OCI-LY7 (cell line): ENCODE measurements around the gene POLQ. TPM values are rescaled to one million over a fixed set of nuclear protein-coding genes. Genes with fewer than 3 reads are reported as not detected.

Source experiments
- BruUV-seq: library from RNA; stranded (reverse); fragments of 400-500 nt; replicated peaks from 2 replicates; lab custom pipeline; 2021; lab: Mats Ljungman, UMichigan
- CTCF ChIA-PET: fragments of 300-600 bp; sonication (Branson Sonifier 250); formaldehyde crosslinking; loops from one replicate; lab custom pipeline; 2022; ENCODE audit warnings: antibody characterized with exemption; ENCODE audit not compliant: unreplicated experiment; lab: Charles Lee
- POLR2A ChIA-PET: fragments of 300-600 bp; sonication (Branson Sonifier 250); formaldehyde crosslinking; loops from one replicate; lab custom pipeline; 2022; ENCODE audit warnings: antibody characterized with exemption; lab: Charles Lee
- DNase-seq: peaks from one replicate; pipeline ENCODE4 v3.0.0-alpha.2; 2015; ENCODE audit warnings: low spot score
- H2AFZ ChIP-seq: fragments of 200-600 bp; sonication (generic), shearing (Covaris generic); 2 replicates; pipeline ENCODE4 v1.6.1; 2014; ENCODE audit warnings: mild to moderate bottlenecking, antibody characterized with exemption, low read length, moderate library complexity
- H3K27ac ChIP-seq: fragments of 200-600 bp; sonication (generic); 2 replicates; pipeline ENCODE4 v1.5.1; 2014; ENCODE audit warnings: mixed run types, low read depth, mild to moderate bottlenecking, moderate library complexity, low read length, inconsistent platforms; ENCODE audit not compliant: poor library complexity, severe bottlenecking
- H3K36me3 ChIP-seq: fragments of 200-600 bp; sonication (generic); 2 replicates; pipeline ENCODE4 v1.6.1; 2014; ENCODE audit warnings: mild to moderate bottlenecking, antibody characterized with exemption, low read length, moderate library complexity, mixed read lengths; ENCODE audit not compliant: insufficient read depth
- H3K4me1 ChIP-seq: fragments of 200-600 bp; sonication (generic); 2 replicates; pipeline ENCODE4 v1.5.1; 2014; ENCODE audit warnings: mild to moderate bottlenecking, low read length; ENCODE audit not compliant: insufficient read depth, poor library complexity, severe bottlenecking
- H3K4me2 ChIP-seq: fragments of 200-600 bp; sonication (generic); 2 replicates; pipeline ENCODE4 v1.6.1; 2014; ENCODE audit warnings: mild to moderate bottlenecking, low read length
- H3K4me3 ChIP-seq: fragments of 200-600 bp; sonication (generic); 2 replicates; pipeline ENCODE4 v1.5.1; 2014; ENCODE audit warnings: mild to moderate bottlenecking, low read depth, low read length; ENCODE audit not compliant: poor library complexity, severe bottlenecking
- H3K79me2 ChIP-seq: fragments of 200-600 bp; sonication (generic); 2 replicates; pipeline ENCODE4 v1.6.1; 2016; ENCODE audit warnings: low read depth, mild to moderate bottlenecking, low read length, moderate library complexity, mixed read lengths; ENCODE audit not compliant: insufficient read depth
- H3K9me2 ChIP-seq: fragments of 200-600 bp; sonication (generic); 2 replicates; pipeline ENCODE4 v1.6.1; 2016; ENCODE audit warnings: mild to moderate bottlenecking, low read length, mixed read lengths; ENCODE audit not compliant: insufficient read depth
- H3K9me3 ChIP-seq: fragments of 200-600 bp; sonication (generic); 2 replicates; pipeline ENCODE4 v1.6.1; 2014; ENCODE audit warnings: mild to moderate bottlenecking, mixed run types, low read length, mixed read lengths
- H4K20me1 ChIP-seq: fragments of 200-600 bp; sonication (generic); 2 replicates; pipeline ENCODE4 v1.6.1; 2014; ENCODE audit warnings: mild to moderate bottlenecking, antibody characterized with exemption, low read length, moderate library complexity, mixed read lengths; ENCODE audit not compliant: insufficient read depth
- EZH2phosphoT487 ChIP-seq: fragments of 200-600 bp; sonication (generic); IDR thresholded peaks from 2 replicates; pipeline ENCODE4 v1.6.1; 2018; ENCODE audit warnings: low read depth, borderline replicate concordance, mild to moderate bottlenecking, mixed run types, antibody characterized with exemption, low read length, moderate library complexity, mixed read lengths
- intact Hi-C: fragments of 100-400 bp; cut with micrococcal nuclease; formaldehyde crosslinking; loops from one replicate; pipeline ENCODE4 v1.10.0; 2022; ENCODE audit not compliant: unreplicated experiment
- total RNA-seq, 2 experiments: library from RNA; depleted of rRNA in 1 of 2; stranded (reverse); fragments of >200 nt in 1 of 2; shearing (Covaris generic) in 1 of 2; gene quantifications; 2 replicates each; pipeline ENCODE4 v1.2.3, GENCODE V29; 2014 to 2022
- TF ChIP-seq, protein P1 (sequence below): fragments of 200-600 bp; sonication (generic); conservative IDR thresholded peaks from 2 replicates; pipeline ENCODE4 v1.5.1; 2014; ENCODE audit warnings: mild to moderate bottlenecking, antibody characterized with exemption, low read length, moderate library complexity, mixed read lengths

POLQ gene
- total RNA-seq, 2 experiments from 2014 or later = 50.9 to 61.1 TPM

DNA sequence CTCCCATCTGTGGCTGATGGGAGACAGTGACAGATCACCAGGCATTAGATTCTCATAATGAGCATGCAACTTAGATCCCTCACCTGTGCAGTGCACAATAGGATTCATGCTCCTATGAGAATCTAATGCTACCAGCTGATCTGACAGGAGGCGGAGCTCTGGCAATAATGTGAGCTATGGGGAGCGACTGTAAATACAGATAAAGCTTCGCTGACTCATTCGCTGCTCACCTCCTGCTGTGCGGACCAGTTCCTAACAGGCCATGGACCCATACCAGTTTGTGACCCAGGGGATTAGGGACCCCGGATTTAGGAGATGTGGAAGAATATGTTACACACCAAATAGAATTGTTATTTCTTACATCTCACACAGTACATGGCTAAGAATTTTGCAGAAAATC lies 28.7 kb upstream of the POLQ start:
- ChIA-PET CTCF (no interaction called here), POLR2A (no interaction called here)
- TF ChIP-seq, protein P1, sequence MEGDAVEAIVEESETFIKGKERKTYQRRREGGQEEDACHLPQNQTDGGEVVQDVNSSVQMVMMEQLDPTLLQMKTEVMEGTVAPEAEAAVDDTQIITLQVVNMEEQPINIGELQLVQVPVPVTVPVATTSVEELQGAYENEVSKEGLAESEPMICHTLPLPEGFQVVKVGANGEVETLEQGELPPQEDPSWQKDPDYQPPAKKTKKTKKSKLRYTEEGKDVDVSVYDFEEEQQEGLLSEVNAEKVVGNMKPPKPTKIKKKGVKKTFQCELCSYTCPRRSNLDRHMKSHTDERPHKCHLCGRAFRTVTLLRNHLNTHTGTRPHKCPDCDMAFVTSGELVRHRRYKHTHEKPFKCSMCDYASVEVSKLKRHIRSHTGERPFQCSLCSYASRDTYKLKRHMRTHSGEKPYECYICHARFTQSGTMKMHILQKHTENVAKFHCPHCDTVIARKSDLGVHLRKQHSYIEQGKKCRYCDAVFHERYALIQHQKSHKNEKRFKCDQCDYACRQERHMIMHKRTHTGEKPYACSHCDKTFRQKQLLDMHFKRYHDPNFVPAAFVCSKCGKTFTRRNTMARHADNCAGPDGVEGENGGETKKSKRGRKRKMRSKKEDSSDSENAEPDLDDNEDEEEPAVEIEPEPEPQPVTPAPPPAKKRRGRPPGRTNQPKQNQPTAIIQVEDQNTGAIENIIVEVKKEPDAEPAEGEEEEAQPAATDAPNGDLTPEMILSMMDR = no peak
- TF ChIP-seq EZH2phosphoT487 = no peak
- BruUV-seq = no TSS peak
- H3K4me1 ChIP-seq = no peaks in the 10 kb centered on the region
- H3K36me3 ChIP-seq = no peaks in the 10 kb centered on the region
- H3K4me2 ChIP-seq = no peak overlapping the region
- no peak overlapping the region for H3K27ac ChIP-seq
- intact Hi-C loops = no loop called here
- H3K4me3 ChIP-seq = no peak overlapping the region
- no peaks in the 10 kb centered on the region for H3K9me3 ChIP-seq
- H4K20me1 ChIP-seq = no peaks in the 10 kb centered on the region
- no peaks in the 10 kb centered on the region for H3K9me2 ChIP-seq
- H2AFZ ChIP-seq = no peak overlapping the region
- no peak for DNase-seq
- no peaks in the 10 kb centered on the region for H3K79me2 ChIP-seq

GRCh38 chr3:121567649-121568048 lies 21.9 kb upstream of the POLQ start, which contains the start of gene ARGFX:
Gene ARGFX (plus strand): TSS chr3:121567949. CDS start chr3:121570714, 2,765 bp downstream.
- Histone ChIP-seq H3K9me2 (no peaks in the 10 kb centered on the region), H3K27ac (no peak within 1 kb of the TSS), H3K79me2 (no peaks in the 10 kb centered on the region), H4K20me1 (no peaks in the 10 kb centered on the region), H3K4me1 (no peaks in the 10 kb centered on the region), H3K4me3 (no peak within 1 kb of the TSS), H3K9me3 (no peaks in the 10 kb centered on the region), H3K4me2 (no peak within 1 kb of the TSS), H3K36me3 (no peaks in the 10 kb centered on the region), H2AFZ (no peak within 1 kb of the TSS)
- intact Hi-C loops = no loop called here
- no TSS peak for BruUV-seq
- no peak for DNase-seq
- CTCF ChIA-PET = no interaction called here
- TF ChIP-seq, protein P1 = no peak
- no peak for TF ChIP-seq EZH2phosphoT487
- POLR2A ChIA-PET = no interaction called here

- Histone ChIP-seq H3K9me2 (no peaks in the 10 kb centered on the region), H3K36me3 (no peaks in the 10 kb centered on the region), H3K9me3 (no peaks in the 10 kb centered on the region), H3K4me3 (no peak overlapping the region), H4K20me1 (no peaks in the 10 kb centered on the region), H3K27ac (no peak overlapping the region), H3K4me1 (no peaks in the 10 kb centered on the region), H2AFZ (no peak overlapping the region), H3K79me2 (no peaks in the 10 kb centered on the region), H3K4me2 (no peak overlapping the region)
- POLR2A ChIA-PET = interaction anchor here (1.2 kb wide), 1 partner anchor 11 kb away, joined by 4 read pairs; no protein-coding TSS in a partner anchor
- no peak for DNase-seq
- TF ChIP-seq, protein P1 = no peak
- TF ChIP-seq EZH2phosphoT487 = no peak
- no TSS peak for BruUV-seq
- intact Hi-C loops = no loop called here
- CTCF ChIA-PET = no interaction called here
Observed at GRCh38 chr3:121566773-121567172, 21.0 kb upstream of the POLQ start.
